ENCODE data around the gene MARCHF3. TPM values are rescaled to one million over a fixed set of nuclear protein-coding genes. Genes with fewer than 3 reads are reported as not detected.
"Not testable (repeated sequence)": the region's sequence is repeated elsewhere in the genome, so short reads cannot be mapped to it uniquely, and the experiment has no call there.

Gene MARCHF3
- polyA plus RNA-seq, 2 of the 4 experiments (the other 2 are of a cell fraction), result 0.39 to 0.68 TPM

DNA sequence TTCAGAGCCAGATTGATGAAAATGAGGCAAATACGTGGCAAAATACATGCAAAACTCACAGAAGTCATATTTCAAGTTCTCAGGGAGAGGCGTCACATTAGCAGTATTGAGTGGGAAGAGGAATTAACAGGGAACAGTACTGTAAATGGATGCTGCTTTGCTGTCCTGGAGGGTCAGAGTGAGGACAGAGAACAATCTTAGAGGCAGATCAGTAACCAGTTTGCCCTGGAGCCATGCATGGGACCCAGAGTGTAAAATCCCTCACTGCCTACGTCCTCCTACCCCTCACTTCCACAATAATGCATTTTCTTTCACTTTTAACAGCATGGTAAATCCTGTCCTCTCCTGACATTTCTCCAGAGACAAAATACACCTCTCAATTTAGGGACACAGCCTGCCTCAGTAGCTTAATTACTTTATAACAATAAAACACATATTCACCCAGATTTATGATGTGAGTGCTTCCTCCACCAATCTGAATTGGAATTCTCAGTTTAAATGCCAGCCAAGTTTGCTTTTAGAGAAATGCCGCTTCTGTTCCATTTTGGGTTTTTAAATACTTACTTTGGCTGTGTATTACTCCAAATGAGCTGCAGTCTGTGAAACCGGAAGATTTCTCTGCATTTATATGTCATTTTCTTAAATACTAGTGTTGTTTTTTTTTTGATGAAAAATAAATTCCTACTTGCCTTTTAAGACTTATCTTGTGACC is 183.5 kb downstream of the MARCHF3 start:
- peaks cover 5% of the 10 kb centered on the region; the same call in 1 of the 3 replicates for H3K4me1 ChIP-seq
- POLR2A ChIA-PET, result no interaction called here

DNA sequence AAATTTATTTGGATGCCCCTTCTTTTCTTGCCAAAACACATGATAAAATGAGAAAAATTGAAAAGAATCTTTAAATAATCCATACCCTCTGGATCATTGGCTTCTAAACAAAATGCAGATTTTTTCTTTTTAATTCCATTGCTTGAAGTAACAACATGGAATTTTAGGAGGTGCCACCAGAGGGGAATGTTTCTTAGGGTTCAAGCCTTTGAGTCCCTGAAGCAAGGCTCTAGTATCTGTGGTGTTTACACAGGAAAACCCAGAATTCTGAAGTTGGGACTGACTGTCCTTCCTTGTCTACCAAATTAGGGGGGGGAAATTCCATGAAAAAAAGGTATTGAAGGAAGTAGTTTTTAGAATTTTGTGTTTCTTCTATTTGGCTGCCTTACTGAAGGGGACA is 184.0 kb downstream of the MARCHF3 start:
- no peak for FAIRE-seq
- Histone ChIP-seq H3K4me2 (no peak overlapping the region), H3K27ac (no peak overlapping the region), H3K9me3 (no peaks in the 10 kb centered on the region), H3K4me3 (no peak overlapping the region), H3K4me1 (peaks cover 5% of the 10 kb centered on the region; the same call in 1 of the 3 replicates)
- ChIA-PET POLR2A (no interaction called here), CTCF (no interaction called here)
- ATAC-seq, result no peak
- no peak for DNase-seq (ENCODE audit: low read depth in 1 of 2, low spot score in 1 of 2)
- TF ChIP-seq CTCF (IDR thresholded peaks at IDR 0.05), result 0 out of 3 replicates have a peak, but pooled peaks have one; percentile 6
- TF ChIP-seq POLR2A (IDR thresholded peaks at IDR 0.05; ENCODE audit: low read length), result no peak

More for the DNA sequence above, 183.5 kb downstream of the MARCHF3 start:
- Histone ChIP-seq H3K27ac (no peak overlapping the region), H3K9me3 (no peaks in the 10 kb centered on the region), H3K4me2 (no peak overlapping the region), H3K4me3 (no peak overlapping the region)
- ATAC-seq, result peak in 1 of 2 experiments; percentile 46; a peak in 3 of 6 replicates
- 91% methylated on average over 5 of the region's 5 CpGs for WGBS (ENCODE audit: missing lambda C conversion rate)
- no peak for FAIRE-seq
- CTCF ChIA-PET, result interaction anchor here (0.6 kb wide), 1 partner anchor 178 kb away, joined by 3 read pairs; no protein-coding TSS in a partner anchor
- TF ChIP-seq MYC (IDR thresholded peaks at IDR 0.05; ENCODE audit: borderline replicate concordance, low read length) (no peak), HOXA7 (CRISPR knock-in tag; IDR thresholded peaks at IDR 0.05) (no peak), NPAS2 (CRISPR knock-in tag; IDR thresholded peaks at IDR 0.05; ENCODE audit: borderline replicate concordance) (no peak), GATA3 (IDR thresholded peaks at IDR 0.05; ENCODE audit: borderline replicate concordance) (no peak), PHF8 (IDR thresholded peaks at IDR 0.05; ENCODE audit: borderline replicate concordance, low read depth) (no peak), ATOH8 (CRISPR knock-in tag; IDR thresholded peaks at IDR 0.05; ENCODE audit: low read depth) (no peak), TP53 (CRISPR knock-in tag; IDR thresholded peaks at IDR 0.05) (no peak), SREBF2 (IDR thresholded peaks at IDR 0.05) (no peak), CHD2 (IDR thresholded peaks at IDR 0.05; ENCODE audit: low read length, partially characterized antibody) (no peak), RARB (CRISPR knock-in tag; IDR thresholded peaks at IDR 0.05) (no peak), EHMT2 (IDR thresholded peaks at IDR 0.05; ENCODE audit: low read depth) (no peak), RNF2 (IDR thresholded peaks at IDR 0.05; ENCODE audit: borderline replicate concordance, low read depth) (no peak), FOXS1 (CRISPR knock-in tag; IDR thresholded peaks at IDR 0.05) (no peak), CBX8 (IDR thresholded peaks at IDR 0.05) (no peak), NR3C1 (IDR thresholded peaks at IDR 0.05) (no peak)
- TF ChIP-seq, protein P1, sequence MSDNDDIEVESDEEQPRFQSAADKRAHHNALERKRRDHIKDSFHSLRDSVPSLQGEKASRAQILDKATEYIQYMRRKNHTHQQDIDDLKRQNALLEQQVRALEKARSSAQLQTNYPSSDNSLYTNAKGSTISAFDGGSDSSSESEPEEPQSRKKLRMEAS (IDR thresholded peaks at IDR 0.05), result no peak
- no peak for DNase-seq (ENCODE audit: low read depth in 1 of 2, low spot score in 1 of 2)

- H3K9me3 ChIP-seq; DNase-seq (ENCODE audit: low read depth in 1 of 2, low spot score in 1 of 2); H3K4me3 ChIP-seq; H3K4me2 ChIP-seq; H3K27ac ChIP-seq; FAIRE-seq; H3K4me1 ChIP-seq; POLR2A ChIA-PET; CTCF ChIA-PET: not testable (repeated sequence)
- peak in 1 of 2 experiments; percentile 66; a peak in 3 of 6 replicates for ATAC-seq
- WGBS (ENCODE audit: missing lambda C conversion rate), result 67% methylated on average over 13 of the region's 14 CpGs
Observed at GRCh38 chr5:126845470-126846070, 184.8 kb downstream of the MARCHF3 start.

DNA sequence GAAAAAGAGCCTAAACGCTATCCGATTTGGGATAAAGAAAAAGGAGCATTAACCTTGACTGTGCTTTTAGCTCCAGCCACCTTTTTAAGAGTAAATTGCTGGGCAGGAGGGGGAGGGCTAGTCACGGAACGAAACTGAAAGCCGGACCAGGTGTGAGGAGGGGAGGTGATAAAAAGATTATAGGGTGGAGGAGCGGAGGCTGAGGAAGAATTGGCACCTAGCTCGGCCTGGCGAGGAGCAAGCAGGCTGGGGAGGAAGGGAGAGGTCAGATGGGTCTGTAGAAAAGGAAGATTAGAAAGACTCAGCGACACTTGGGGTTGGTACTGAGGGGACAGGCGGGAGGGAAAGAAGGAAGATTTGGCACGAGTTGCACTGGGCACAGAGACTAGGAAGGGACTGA is 187.0 kb downstream of the MARCHF3 start:
- WGBS (ENCODE audit: missing lambda C conversion rate), result 92% methylated on average over 11 of the region's 11 CpGs
- FAIRE-seq, result not testable (repeated sequence)

GRCh38 chr5:126839407-126839806 is 191.0 kb downstream of the MARCHF3 start:
- 87% methylated on average over 7 of the region's 7 CpGs for WGBS (ENCODE audit: missing lambda C conversion rate)
- FAIRE-seq, result not testable (repeated sequence)

More for the DNA sequence above, 187.0 kb downstream of the MARCHF3 start:
- CTCF ChIA-PET, result interaction anchor here (0.6 kb wide), 1 partner anchor 248 kb away, joined by 3 read pairs; the partner anchor contains the start of gene ALDH7A1
- H3K9me3 ChIP-seq; ATAC-seq; H3K4me2 ChIP-seq; DNase-seq (ENCODE audit: low read depth in 1 of 2, low spot score in 1 of 2); POLR2A ChIA-PET; H3K4me3 ChIP-seq; H3K4me1 ChIP-seq; H3K27ac ChIP-seq: not testable (repeated sequence)

More at GRCh38 chr5:126839407-126839806, 191.0 kb downstream of the MARCHF3 start:
- H3K27ac ChIP-seq; H3K4me1 ChIP-seq; H3K4me2 ChIP-seq; POLR2A ChIA-PET; DNase-seq (ENCODE audit: low read depth in 1 of 2, low spot score in 1 of 2); CTCF ChIA-PET; ATAC-seq; H3K4me3 ChIP-seq; H3K9me3 ChIP-seq: not testable (repeated sequence)

All from A549 (cell line).